G401.6 (cell line): ENCODE data around the gene TADA3.

Experiments used
- FAIRE-seq: peaks from 2 replicates; lab custom pipeline; 2012; peaks lifted over from hg19 to GRCh38; lab: Jason Lieb, UNC

Gene TADA3

GRCh38 chr3:9809615-9810432 lies 17.6 kb upstream of the TADA3 start, which contains the start of gene TTLL3:
Gene TTLL3, plus strand, starts transcription at chr3:9810262. Its CDS starts 400 bp downstream, at chr3:9810662.
- no peak for FAIRE-seq

DNA sequence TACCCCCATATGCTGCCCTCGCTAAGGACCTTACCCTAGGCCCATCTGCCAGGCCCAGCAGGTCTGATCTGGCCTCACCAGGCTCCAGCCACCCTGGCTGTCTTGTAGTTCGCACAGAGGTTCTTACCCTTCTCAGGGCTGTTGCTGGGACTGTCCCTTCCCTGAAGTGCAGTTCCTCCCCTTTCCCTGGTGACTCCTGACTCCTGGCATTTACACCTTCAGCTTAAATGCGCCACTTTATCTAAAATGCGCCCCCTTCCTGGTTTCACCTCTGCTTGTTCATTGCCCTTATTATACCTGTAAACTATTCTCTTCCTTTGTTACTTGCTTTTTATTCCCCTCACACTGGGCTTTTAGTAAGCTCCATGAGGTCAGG lies 17.0 kb upstream of the TADA3 start:
- no peak for FAIRE-seq

DNA sequence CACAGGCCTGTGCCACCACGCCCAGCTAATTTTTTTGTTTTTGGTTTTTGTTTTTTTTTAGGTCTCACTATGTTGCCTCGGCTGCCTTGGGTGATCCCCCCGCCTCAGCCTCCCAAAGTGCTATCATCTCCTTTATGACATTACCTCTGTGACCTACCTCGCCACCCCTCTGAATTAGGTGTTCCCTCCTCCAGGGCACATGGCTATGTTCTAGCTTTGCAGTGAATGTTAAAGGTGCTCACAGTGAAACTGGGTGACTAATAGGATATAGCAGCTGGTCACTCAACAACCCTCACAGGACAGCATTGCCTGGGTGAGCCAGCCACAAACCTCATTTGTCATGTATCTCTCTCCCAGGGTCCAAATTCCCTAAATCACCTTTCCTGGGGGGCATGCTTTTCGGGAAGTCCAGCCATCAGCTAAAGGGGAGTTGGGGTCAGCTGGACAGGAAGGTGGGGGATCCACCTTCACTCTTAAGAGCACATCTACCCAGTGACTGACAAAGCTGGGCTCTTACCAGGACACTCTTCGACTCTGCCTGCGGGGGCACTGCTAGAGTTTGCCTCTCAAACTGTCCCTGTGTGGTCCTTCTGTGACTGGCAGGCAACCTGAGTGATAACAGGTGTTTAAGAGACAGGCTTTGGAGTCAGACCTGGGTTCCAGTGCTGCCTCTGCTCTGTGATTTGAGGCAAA lies 16.2 kb upstream of the TADA3 start:
- no peak for FAIRE-seq

GRCh38 chr3:9807981-9808344 lies 15.7 kb upstream of the TADA3 start:
- FAIRE-seq: no peak

DNA sequence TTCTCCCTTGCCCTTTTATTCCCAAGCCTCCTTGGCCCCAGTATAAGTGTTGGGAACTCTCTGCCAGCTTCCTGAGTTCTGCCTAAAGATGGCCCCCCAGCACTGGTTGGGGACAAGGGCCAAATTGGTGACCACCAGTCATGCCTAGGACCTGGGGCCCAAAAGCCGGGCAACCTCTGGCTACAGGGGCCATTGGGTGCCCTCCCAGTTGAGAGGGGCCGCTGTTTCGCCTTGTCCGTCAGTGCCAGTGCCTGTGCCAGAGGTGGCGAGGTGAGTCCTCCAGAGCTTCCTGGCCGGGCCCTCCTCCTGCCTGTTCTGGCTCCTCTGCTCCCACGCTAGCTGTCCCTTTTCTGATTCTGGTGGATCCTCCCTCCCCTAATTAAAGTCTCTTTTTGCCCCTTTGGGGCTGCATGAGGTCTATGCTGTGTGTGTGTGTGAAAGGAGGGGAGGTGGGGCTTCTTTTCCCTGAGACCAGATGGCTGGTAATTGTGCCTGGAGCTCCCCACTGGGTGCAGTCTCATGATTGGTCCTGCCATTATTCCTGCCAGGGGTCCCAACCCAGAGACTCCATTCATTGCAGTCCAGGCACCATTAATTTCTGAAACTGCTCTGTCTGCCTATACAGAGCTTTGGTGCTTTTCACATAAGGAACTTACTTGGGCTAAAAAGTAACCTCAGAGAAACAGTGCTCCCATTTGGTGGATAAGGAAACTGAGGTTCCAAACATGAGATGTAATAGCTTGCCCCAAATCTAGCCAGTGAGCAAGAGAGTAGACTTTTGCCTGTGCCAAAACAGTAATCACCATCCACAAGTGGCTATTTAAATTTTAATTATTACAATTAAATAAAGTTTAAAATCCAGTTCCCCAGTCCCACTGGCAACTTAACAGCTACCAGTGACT lies 14.7 kb upstream of the TADA3 start:
- no peak for FAIRE-seq

- FAIRE-seq: no peak
These were observed 13.9 kb upstream of the TADA3 start for GRCh38 chr3:9806137-9806536.

DNA sequence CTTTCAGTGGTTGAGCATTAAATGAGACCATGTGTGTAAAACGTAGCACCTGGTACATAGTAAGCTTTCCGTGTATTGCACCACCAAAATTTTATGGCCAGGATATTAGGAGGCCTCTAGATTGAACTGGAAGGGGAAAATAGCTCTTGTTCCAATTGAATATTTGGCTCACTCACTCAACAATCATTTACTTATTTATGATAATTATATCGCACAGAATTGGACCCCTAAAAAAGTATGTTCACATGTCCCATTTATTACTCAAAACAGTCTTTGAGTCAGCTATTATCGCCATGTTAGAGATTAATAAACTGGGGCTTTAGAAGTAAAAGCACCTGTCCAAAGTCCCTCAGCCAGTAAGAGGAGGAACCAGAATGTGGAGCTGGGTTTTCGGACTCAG lies 12.7 kb upstream of the TADA3 start:
- no peak for FAIRE-seq

GRCh38 chr3:9803494-9803893 lies 11.2 kb upstream of the TADA3 start:
- FAIRE-seq: no peak

DNA sequence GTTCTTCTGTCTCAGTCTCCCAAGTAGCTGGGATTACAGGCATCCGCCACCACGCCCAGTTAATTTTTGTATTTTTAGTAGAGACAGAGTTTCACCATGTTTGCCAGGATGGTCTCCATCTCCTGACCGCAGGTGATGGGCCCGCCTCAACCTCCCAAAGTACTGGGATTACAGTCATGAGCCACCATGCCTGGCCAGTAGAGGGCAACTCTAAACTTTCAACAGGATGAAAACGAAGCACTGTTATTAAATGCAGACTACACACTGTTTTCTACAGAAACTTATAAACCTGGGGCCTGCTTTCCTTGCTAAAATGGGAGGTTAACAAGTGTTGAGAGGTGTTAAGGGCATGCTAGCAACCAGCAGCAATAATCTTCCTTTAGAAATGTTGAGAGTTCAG lies 8.3 kb upstream of the TADA3 start:
- no peak for FAIRE-seq

- no peak for FAIRE-seq
These were observed 5.1 kb upstream of the TADA3 start for GRCh38 chr3:9797196-9797945.

- no peak for FAIRE-seq
These were observed 2.9 kb upstream of the TADA3 start for GRCh38 chr3:9795207-9795606.

DNA sequence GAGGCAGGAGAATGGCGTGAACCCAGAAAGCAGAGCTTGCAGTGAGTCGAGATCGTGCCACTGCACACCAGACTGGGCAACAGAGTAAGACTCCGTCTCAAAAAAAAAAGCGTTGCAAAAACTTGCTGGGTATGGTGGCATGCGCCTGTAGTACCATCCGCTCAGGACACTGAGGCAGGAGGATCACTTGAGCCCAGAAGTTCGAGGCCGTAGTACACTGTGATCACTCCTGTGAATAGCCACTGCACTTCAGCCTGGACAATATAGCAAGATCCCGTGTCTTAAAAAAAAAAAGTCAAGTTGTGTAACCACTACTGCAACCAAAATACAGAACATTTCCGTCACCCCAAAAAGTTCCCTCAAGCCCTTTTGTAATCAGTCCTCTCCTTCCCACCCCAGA lies 2.1 kb upstream of the TADA3 start:
- no peak for FAIRE-seq

GRCh38 chr3:9793161-9793781 lies 998 bp upstream of the TADA3 start:
- FAIRE-seq: no peak

DNA sequence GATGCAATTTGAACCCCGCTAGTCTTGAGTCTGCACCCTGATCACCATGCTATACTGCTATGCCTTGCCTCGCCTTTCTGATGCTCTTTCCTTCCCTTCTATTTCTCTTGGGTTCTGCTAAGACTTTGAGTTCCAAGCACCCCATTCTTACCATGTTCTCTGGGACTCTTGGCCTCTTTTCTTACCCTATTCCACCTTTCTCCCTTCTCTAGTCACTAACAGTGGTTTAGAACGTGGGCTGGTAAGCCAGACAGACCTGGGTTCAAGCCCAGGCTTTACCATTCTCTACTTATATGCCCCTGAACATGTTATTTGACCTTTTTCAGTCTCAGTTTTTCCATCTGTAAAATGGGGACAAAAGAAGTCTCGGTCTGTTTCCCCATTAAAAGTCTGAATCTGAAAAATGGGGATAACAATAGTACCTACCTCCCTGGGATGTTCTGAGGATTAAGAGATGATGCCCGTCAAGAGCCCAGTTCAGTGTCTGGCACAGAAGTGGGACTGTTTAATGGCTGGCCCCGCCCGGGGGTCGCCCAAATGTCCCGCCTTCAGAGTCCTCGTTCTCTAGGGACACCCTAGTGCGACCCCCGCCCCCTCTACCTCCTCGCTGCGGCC lies 376 bp downstream of the TADA3 start:
- no peak for FAIRE-seq

DNA sequence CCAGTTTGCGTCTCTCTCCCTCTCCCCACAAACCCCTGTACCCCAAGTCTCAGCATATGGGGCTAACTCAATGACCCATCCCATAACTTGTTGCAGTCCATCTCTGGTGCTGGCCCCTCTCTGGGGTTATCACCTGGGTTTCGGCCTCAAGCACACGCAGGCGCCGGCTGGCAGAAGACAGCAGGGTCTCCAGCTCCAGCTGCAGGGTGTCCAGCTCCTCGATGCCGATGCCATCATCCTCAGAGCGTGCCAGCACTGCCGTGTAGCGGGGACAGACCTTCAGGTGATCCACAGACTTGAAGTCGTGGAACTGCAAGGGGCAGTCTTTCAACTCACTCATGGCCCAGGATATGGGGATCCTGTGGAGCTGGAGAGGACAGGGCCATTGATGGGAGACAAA lies 1.1 kb downstream of the TADA3 start:
- no peak for FAIRE-seq

- FAIRE-seq: no peak
These were observed 4.6 kb downstream of the TADA3 start for GRCh38 chr3:9787714-9788113.

DNA sequence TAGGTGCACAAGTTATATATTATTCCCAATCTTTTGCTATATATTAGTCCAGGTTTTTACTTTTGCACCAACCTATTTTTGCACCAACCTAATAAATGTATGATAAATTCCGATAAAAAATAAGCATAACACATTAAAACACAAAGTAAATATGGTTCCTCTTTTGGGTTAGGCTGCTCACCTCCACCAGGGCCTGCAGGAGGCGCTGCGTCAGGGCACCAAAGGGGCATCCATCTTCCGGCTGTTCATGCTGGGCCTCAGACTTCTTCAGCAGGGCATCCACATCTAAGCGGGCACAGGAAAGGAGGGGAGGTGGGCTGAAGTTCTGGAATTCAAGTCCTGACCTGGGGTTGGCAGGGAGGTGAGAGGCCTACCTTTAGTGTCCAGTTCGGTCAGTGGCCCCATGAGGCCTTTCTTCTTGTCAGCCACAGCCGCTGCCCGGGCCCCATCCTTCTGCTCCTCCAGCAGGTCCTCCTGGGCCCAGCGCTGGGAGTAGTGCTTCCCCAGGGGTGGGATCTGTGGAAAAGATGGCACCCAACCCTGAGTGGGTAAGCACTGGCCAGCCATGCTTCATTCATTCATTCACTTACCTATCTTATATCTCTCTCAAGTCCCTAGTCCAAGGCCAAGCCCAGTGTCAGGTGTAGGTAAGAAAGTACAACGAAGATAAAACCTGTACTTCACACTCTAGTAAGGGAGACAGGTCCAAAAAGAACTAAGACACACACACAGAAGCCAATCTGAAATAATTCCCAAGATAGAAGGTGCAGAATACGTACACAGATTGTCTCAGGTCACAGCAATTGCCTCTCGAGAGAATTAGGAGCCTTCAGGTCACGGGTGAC lies 5.2 kb downstream of the TADA3 start:
- no peak for FAIRE-seq

DNA sequence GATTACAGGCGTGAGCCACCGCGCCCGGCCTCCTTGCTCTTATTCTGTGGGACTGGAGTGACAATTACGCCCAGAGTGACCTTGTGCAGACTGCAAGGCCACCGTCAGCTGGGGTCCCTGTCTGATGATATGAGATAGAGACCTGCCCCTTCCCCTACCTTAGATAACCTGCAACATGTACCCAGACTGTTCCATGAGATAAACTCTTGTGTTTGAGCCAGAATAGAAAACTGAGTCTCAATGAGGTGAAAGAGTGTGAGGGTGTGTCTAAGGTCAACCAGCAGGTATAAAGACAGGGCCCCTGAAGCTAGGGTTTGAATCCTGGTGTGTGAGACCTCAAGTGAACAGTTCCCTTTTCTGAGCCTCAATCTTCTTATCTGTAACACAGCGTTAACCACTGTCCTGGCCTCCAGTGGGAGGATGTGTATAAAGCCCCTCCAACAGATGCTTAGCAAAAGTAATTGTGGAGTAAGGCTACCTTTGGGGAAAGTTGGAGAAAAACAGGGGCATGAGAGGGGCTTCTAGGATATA lies 6.0 kb downstream of the TADA3 start:
- FAIRE-seq: no peak

DNA sequence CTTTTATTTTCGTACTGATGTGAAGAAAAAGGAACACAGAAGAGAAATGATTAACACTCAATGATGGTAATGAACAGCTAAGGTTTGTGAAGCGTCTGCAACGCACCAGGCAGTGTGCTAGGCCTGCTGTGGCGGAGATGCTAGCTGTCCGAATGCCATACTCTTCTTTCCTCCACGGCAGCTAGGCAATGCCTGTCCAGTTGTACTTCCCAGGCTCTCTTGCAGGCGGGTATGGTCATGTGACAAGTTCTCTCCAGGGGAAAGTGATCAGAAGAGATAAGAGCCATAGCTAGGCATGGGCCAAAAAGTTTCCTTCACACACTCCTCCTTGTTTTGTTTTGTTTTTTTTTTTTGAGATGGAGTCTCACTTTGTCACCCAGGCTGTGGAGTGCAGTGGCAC lies 6.7 kb downstream of the TADA3 start:
- no peak for FAIRE-seq

- FAIRE-seq: no peak
These were observed 7.3 kb downstream of the TADA3 start for GRCh38 chr3:9784965-9785364.
